ENCODE data around the gene PIP5KL1.

DNA sequence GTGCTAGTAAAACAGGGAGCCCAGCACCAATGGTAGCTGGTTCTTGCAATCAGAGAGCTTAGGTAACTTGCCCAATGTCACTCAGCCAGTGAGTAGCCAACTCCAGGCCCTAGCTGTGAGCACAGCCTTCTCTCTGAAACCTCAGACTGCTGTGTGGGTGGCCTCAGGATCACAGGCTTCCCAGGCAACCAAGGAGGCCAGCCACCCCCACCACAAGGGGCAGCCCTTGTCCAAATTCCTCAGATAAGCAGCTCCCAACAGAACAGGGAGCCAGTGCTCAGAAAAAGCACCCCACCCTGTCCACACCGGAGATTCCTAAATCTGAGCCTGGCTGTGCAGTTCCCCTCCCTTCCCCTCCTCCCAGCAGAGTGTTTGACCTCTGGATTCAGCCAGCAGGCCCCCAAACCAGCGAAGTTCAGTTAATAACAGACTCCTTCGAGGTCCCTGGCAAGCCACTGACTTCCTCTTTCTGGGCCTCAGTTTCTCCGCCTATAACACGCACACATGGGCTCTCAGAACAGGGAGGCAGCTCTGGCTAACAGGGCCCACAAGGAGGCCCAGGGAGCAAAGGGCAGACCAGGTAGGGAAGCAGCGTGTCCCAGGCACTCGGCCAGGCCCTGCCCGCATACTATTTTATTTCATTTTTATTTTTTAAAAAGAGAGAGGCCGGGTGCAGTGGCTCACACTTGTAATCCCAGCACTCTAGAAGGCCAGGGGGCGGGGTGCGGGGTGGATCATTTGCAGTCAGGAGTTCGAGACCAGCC, 47.5 kb upstream of the PIP5KL1 start:
- TF ChIP-seq, protein P1, sequence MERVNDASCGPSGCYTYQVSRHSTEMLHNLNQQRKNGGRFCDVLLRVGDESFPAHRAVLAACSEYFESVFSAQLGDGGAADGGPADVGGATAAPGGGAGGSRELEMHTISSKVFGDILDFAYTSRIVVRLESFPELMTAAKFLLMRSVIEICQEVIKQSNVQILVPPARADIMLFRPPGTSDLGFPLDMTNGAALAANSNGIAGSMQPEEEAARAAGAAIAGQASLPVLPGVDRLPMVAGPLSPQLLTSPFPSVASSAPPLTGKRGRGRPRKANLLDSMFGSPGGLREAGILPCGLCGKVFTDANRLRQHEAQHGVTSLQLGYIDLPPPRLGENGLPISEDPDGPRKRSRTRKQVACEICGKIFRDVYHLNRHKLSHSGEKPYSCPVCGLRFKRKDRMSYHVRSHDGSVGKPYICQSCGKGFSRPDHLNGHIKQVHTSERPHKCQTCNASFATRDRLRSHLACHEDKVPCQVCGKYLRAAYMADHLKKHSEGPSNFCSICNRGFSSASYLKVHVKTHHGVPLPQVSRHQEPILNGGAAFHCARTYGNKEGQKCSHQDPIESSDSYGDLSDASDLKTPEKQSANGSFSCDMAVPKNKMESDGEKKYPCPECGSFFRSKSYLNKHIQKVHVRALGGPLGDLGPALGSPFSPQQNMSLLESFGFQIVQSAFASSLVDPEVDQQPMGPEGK (CRISPR knock-in tag; IDR thresholded peaks at IDR 0.05; ENCODE audit: borderline replicate concordance), result no peak
- TF ChIP-seq ZC3H10 (CRISPR knock-in tag; IDR thresholded peaks at IDR 0.05) (no peak), ZNF565 (CRISPR knock-in tag; conservative IDR thresholded peaks at IDR 0.05; ENCODE audit: low read depth) (no peak), ZFP30 (CRISPR knock-in tag; IDR thresholded peaks at IDR 0.05) (no peak), BACH2 (CRISPR knock-in tag; IDR thresholded peaks at IDR 0.05; ENCODE audit: borderline replicate concordance) (no peak)

All from SK-N-SH treated with all-trans-retinoic acid at 6 μM for 48 hours (cell line).